Measurements from ENCODE around the gene RAMAC. TPM values are rescaled to one million over a fixed set of nuclear protein-coding genes. Genes with fewer than 3 reads are reported as not detected.

The RAMAC gene
- polyA plus RNA-seq, 2 of the 4 experiments (the other 2 are of a cell fraction) = 38.9 to 68.1 TPM

DNA sequence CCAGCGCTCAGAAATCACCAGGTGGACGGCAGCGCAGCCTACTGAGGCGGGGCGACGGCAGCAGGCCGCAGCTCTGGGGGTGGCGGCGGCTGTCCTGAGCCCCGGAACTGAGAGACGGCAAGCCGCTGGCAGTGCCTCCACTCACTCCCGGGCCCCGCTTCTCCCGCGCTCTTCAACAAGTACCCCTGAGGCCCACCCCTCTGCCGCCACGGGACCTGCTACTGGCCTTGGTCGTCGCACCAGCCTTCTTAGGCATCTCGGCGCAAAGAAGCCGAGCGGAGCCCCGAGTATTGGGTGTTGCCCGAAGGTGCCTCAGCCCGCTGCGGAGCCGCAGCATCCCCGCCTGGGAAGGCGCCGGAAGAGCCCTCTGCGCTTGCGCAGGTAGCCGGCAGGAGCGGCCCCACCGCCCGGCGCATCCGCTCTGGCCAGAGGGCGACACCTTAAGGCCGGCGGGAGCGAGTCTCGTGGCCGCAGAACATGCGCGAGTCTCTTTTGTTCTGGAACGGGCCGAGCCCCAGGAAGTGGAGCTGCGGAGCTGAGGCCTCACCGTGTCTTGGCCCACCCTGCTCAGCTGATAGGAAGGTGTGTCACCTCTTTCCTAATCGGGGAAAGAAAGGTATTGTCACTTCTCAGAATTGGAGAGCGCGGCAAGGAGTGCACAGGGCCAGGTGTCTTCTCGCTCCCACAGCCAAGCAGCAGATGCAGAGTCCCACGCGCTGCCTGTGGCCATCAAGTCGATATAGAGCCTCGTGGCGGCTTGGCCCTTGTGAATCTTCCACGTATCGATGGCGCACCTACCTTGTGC, 25.5 kb downstream of the RAMAC start, which contains the start of gene C15orf40 (continued):
- peak; percentile 82 to 95; a peak in 4 of 5 replicates for TF ChIP-seq JUN (IDR thresholded peaks at IDR 0.05)
- TF ChIP-seq ESRRA (IDR thresholded peaks at IDR 0.05; ENCODE audit: borderline replicate concordance, low read length) = no peak
- TF ChIP-seq FOSL2 (IDR thresholded peaks at IDR 0.05) = no peak
- TF ChIP-seq FOSL2 (CRISPR knock-in tag; IDR thresholded peaks at IDR 0.05) = peak; percentile 43; the same call in 1 of the 2 replicates
- TF ChIP-seq E2F6 (IDR thresholded peaks at IDR 0.05; ENCODE audit: borderline replicate concordance, low read depth) = peak; percentile 93
- no peak for TF ChIP-seq GATA3 (IDR thresholded peaks at IDR 0.05; ENCODE audit: borderline replicate concordance)
- TF ChIP-seq TP53 (CRISPR knock-in tag; IDR thresholded peaks at IDR 0.05) = 0 out of 2 replicates have a peak, but pooled peaks have one; percentile 50
- no peak for TF ChIP-seq JUNB (IDR thresholded peaks at IDR 0.05)
- TF ChIP-seq RARB (CRISPR knock-in tag; IDR thresholded peaks at IDR 0.05) = 0 out of 2 replicates have a peak, but pooled peaks have one; percentile 30
- TF ChIP-seq, protein P1, sequence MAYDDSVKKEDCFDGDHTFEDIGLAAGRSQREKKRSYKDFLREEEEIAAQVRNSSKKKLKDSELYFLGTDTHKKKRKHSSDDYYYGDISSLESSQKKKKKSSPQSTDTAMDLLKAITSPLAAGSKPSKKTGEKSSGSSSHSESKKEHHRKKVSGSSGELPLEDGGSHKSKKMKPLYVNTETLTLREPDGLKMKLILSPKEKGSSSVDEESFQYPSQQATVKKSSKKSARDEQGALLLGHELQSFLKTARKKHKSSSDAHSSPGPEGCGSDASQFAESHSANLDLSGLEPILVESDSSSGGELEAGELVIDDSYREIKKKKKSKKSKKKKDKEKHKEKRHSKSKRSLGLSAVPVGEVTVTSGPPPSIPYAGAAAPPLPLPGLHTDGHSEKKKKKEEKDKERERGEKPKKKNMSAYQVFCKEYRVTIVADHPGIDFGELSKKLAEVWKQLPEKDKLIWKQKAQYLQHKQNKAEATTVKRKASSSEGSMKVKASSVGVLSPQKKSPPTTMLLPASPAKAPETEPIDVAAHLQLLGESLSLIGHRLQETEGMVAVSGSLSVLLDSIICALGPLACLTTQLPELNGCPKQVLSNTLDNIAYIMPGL (CRISPR knock-in tag; IDR thresholded peaks at IDR 0.05; ENCODE audit: borderline replicate concordance) = no peak
- no peak for TF ChIP-seq MAZ (IDR thresholded peaks at IDR 0.05; ENCODE audit: borderline replicate concordance, low read depth, low read length)
- TF ChIP-seq SREBF2 (IDR thresholded peaks at IDR 0.05) = no peak
- no peak for TF ChIP-seq FOSB (CRISPR knock-in tag; IDR thresholded peaks at IDR 0.05)
- peak; percentile 72 for TF ChIP-seq POLR2A (IDR thresholded peaks at IDR 0.05; ENCODE audit: low read length)
- TF ChIP-seq, protein P2, sequence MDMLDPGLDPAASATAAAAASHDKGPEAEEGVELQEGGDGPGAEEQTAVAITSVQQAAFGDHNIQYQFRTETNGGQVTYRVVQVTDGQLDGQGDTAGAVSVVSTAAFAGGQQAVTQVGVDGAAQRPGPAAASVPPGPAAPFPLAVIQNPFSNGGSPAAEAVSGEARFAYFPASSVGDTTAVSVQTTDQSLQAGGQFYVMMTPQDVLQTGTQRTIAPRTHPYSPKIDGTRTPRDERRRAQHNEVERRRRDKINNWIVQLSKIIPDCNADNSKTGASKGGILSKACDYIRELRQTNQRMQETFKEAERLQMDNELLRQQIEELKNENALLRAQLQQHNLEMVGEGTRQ (IDR thresholded peaks at IDR 0.05) = peak; percentile 42; the same call in 1 of the 2 replicates
- TF ChIP-seq HES2 (IDR thresholded peaks at IDR 0.05) = no peak
- TF ChIP-seq TFCP2L1 (CRISPR knock-in tag; IDR thresholded peaks at IDR 0.05) = no peak
- no peak for TF ChIP-seq NFE2L2 (conservative IDR thresholded peaks at IDR 0.05; ENCODE audit: low read length)
- TF ChIP-seq HOXB13 (CRISPR knock-in tag; IDR thresholded peaks at IDR 0.05; ENCODE audit: low read depth) = peak; percentile 93; the same call in 1 of the 2 replicates
- no peak for TF ChIP-seq KDM1A (IDR thresholded peaks at IDR 0.05; ENCODE audit: low read depth)
- TF ChIP-seq ZSCAN20 (CRISPR knock-in tag; IDR thresholded peaks at IDR 0.05) = no peak
- 0 out of 2 replicates have a peak, but pooled peaks have one; percentile 85 for TF ChIP-seq EHF (CRISPR knock-in tag; IDR thresholded peaks at IDR 0.05)
- TF ChIP-seq CBX2 (IDR thresholded peaks at IDR 0.05; ENCODE audit: borderline replicate concordance, low read depth) = no peak
- TF ChIP-seq CHD2 (IDR thresholded peaks at IDR 0.05; ENCODE audit: low read length, partially characterized antibody) = no peak
- no peak for TF ChIP-seq HDAC2 (IDR thresholded peaks at IDR 0.05)
- TF ChIP-seq, protein P3, sequence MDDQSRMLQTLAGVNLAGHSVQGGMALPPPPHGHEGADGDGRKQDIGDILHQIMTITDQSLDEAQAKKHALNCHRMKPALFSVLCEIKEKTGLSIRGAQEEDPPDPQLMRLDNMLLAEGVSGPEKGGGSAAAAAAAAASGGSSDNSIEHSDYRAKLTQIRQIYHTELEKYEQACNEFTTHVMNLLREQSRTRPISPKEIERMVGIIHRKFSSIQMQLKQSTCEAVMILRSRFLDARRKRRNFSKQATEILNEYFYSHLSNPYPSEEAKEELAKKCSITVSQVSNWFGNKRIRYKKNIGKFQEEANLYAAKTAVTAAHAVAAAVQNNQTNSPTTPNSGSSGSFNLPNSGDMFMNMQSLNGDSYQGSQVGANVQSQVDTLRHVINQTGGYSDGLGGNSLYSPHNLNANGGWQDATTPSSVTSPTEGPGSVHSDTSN (IDR thresholded peaks at IDR 0.05) = peak; percentile 56; the same call in 1 of the 2 replicates
- peak; percentile 93 for TF ChIP-seq HOXB5 (CRISPR knock-in tag; IDR thresholded peaks at IDR 0.05)

All from A549 (cell line).